Colon (tissue), 2 donors: Measurements from ENCODE around the gene PIEZO2.

ENCODE experiments used
- FAIRE-seq: peaks from 2 replicates; lab custom pipeline; 2012; peaks lifted over from hg19 to GRCh38; lab: Jason Lieb, UNC
- donor health status: control.
- donor health status: control.

Gene PIEZO2

DNA sequence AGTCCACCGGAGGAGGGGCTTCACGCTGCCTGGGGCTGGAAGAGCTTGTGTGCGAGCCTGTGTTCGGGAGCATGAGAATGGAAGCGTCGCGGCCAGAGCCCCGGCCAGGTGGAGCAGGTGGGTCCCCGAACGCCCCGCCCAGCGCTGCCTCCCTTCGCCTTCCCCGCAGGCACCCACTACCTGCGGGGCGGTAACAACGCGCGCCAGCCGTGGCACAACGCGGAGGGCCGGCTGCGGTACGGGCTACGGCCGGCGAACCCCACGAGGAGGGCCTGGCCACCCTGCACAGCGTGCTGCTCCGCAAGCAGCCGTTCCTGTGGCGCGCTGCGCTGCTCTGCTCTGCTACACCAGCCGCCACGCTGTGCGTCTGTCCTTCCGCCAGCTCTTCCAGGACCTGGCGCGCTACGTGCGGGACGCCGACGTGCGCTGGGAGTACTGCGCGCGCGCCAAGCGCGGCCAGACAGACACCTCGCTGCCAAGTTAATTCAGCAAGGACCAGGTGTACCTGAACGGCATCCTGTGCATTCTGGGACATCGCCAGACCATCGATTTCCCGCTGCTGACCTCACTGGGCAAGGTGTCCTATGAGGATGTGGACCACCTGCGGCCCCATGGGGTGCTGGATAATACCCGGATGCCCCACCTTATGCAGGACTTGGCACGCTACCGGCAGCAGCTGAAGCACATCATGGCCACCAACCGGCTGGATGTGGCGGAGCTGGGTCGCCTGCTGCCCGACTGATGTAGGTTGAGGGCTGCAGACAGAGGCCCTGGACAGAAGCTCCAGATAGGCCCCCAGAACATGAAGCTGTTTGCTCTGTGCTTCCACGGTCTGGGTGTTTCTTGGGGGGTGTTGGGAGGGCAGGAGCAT, 422.9 kb downstream of the PIEZO2 start:
- no peak for FAIRE-seq

DNA sequence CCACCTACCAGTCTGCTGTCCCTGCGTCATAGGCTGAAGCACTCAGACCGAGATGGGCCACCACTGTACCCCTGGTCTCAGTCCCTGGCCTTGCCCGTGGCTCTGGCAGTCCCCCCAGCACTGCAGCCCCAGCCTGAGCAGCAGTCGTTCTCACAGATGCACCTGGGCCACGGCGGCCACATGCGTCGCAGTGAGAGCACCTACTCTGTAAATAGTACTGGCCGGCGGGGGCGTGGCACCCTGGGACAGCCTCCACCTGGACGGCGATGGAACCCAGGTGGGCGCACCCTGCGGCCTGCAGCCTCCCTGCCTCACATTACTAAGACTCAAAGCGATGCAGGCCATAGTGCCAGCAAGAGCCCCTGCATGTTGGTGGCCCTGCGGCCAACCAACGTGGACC, 424.7 kb downstream of the PIEZO2 start:
- no peak for FAIRE-seq

DNA sequence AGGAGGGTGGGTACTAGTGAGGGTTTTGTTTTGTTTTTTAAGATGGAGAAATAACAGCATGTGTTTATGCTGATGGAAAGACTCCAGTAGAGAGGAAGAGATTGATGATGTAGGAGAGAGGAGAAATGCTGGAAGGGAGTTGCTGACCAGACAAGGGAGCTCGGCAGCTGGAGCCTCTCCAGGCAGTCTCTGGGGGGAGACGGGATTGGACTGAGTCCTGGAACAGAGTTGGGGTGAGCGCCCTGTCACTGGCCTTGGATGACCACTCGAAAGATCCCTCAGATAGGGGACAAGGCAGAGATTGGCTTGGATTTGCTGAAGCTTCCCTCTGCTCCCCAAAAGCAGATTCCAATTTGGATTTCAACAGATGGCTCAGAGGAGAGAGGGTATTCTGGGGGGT, 425.9 kb downstream of the PIEZO2 start:
- FAIRE-seq: no peak

DNA sequence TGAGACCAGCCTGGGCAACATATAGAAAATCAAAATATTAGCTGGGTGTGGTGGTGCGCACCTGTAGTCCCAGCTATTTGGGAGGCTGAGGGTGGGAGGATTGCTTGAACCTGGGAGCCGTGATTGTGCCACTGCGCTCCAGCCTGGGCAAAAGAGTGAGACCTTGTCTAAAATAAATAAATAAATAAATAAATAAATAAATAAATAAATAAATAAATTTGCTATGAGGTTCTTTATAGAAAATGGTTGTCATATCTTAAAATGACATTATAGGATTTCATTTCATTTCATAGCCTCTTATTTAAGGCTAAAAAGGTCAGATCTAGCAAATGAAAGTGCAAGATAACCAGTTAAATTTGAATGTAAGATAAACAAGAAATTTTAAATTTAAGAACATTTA, 430.6 kb downstream of the PIEZO2 start:
- FAIRE-seq: no peak

DNA sequence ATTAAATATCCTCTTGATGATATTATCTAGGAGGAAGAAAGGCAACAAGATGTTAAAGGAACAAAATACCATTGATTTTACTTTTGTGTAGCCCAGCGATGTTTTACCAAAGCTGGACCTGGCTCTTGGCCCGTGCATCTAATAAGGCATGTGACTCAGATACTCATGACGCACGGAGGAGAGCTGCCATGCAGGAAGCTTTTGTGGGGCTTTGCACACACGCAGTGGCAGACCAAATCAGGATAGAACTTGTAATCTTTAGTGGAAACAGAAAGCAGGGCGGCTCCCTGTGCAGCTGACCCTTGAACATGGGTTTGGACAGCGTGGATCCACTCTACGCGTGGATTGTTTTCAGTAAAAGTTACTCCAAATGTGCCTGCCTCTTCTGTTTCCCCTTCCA, 433.6 kb downstream of the PIEZO2 start:
- no peak for FAIRE-seq

DNA sequence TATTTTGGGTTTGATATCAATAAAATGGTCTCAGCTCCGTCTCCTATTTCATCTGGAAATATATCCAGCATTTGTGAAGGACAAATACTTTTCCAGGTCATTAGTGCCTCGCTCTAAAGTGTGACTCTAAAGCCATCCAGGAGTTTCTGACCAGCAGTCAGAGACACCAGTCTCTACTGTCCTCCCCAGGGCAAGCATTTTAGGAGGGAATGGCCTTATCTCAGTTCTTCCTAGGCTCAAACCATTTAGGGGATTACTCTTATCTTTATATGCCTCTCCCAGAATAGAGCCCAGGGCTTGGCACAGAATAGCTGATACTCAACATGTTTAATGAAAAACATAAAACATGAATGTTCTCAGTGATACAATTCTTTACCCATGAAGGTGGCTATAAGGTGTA, 436.0 kb downstream of the PIEZO2 start:
- no peak for FAIRE-seq

DNA sequence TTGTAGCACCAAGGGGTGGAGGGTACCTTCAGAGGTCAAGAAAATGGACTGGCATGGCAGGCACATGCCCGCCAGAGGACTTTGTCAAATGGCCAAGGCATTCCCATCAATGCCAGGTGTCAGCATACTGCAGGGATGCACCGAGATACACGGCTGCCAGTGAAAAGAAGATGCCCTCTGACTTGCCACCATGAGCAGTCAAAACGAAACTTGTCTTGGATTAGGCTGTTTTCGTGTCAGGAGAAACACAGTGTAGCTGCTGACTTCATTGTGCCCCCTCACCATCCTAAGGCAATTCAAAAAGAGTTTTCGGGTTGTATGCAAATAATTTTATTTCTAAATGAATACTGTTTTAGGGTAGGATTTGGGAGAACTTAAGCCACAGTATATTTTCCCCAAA, 442.1 kb downstream of the PIEZO2 start:
- FAIRE-seq: no peak

DNA sequence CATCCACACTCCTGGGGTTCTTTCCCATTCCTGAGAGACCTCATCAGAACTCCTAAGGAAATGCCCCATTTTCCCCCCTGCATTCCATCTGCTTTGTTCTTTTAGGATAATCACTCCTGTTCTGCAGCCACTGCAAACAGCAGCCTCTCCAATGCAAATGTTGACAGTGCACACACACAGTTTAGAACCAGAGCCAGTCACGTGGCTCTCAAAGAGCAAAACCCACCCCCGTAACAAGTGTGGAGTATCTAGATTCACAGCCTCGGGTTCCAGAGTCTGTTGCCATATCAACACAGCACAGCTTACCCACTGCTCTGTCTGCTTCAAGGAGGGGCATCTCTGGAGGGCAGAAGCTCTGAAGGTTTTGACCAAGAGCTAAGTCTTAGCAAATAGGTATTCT, 443.6 kb downstream of the PIEZO2 start:
- no peak for FAIRE-seq

DNA sequence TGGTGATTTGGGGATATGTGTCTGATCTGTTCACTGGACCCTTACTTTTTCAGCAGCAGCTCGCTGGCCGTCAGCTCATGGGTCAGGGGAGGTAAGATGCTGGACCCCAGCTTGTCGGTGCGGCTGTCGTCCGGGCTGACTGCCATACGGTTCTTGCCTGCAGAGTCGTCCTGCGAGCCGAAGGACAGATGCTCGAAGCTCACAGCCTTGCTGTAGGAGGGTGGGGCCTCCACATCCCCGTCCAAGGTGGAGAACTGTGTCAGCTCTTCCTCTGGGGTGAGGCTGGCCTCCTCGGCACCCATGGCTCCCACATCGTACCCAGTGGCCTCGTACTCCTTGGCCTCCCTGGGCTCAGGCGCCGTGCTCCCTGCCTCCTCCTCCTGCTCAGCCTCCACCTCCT, 444.1 kb downstream of the PIEZO2 start:
- no peak for FAIRE-seq

DNA sequence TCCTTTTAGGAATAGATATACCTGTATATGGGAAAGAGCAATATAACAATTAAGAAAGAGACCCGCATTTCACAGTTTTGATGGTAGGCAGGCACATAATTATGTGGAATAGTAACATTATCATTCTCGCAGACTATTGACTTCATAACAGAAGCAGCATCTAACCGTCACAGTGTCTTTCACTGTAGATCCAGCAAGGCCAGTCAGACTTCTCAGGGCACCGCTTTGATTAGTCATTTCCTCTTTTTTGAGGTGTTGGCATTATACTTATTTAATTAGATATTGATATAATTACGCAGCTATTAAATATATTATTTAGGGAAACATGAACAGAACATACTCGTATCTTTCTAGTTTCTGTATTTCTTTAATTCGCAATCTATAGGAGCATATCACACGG, 447.2 kb downstream of the PIEZO2 start:
- FAIRE-seq: no peak

DNA sequence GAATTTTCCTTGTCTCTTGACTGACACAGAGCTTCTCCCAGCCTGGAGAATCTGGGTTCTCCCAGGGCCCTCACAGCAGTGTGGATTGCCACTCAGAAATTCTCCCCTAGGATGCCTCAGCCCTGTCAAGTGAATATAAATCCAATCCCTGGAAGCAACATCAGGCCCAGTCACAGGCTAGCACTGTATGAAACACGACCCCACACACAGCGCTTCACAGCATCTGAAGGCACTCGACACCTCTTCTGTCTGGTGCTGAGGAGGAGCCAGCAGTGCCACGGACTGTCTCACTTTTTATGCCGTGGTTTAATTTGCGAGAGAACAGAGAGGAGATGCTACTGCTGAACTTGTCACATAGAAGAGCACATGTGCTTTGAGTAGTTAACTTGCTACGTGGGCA, 459.0 kb downstream of the PIEZO2 start:
- no peak for FAIRE-seq

DNA sequence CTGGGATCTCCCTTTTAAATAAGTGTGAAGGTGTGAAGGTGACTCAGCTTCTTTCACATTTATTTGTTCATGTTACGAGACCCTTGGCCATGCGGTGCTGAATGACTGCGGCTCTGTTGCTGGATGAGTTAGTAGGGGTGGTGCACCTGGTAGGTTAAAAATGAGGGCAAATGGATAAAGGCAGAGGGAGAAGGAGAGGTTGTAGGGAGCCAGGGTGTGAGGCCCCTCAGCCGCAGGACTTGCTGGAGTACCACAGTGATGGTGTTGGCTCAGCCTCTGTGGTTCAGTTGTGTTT, 459.4 kb downstream of the PIEZO2 start:
- FAIRE-seq: no peak

DNA sequence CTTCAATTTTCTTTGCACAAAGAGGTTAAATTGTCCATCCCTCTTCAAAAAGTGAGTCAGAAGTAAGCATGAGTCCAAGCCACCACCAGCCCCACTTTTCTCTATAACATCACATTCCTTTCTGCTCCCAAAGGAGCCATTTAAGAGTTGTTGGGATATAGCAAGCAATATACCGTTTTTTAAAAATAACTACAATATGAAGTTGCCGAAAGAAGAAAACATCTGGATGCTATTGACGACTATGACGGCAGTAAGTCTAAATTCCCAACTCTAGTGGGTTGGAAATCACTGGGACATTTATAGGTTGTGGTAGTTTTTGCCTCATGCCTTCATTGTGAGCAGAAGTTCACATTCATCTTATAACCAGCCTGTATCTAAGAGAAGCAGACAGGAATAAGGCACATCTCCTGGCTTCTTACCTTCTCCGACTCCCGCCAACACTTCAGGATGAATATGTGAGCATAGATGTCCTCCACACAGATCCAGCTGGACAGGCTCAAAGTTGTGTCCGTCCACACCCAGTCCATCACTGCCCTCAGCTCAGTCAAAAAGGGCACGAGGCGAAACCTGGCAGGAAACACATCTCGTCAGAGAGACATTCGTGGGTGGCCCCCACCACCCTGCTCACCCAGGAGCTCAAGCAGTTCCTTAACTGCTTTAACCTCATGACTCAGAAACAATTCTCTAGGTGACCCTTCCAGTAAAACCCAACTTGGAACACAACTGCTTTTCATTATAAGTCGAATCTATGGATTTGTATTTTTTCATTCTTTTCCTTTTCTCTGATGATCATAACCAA, 459.9 kb downstream of the PIEZO2 start:
- FAIRE-seq: no peak

DNA sequence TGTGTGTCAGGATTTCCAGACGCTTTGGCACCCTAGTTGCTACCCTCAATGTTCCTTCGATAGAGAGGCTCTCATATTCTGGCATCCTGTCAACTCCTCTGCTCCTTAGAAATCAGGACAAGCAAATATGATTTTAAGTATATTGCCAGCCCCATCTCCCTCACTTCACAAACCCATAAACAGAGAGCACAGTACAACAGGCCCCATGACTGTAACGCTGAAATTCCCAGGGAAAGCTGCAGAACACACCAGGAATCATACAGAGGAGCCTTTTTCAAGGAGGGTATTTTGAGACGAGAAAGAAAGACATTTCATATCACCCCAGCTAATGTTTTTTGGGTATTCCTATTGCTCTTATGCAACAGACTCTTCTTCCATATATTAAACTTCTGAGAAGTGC, 460.6 kb downstream of the PIEZO2 start:
- FAIRE-seq: no peak

DNA sequence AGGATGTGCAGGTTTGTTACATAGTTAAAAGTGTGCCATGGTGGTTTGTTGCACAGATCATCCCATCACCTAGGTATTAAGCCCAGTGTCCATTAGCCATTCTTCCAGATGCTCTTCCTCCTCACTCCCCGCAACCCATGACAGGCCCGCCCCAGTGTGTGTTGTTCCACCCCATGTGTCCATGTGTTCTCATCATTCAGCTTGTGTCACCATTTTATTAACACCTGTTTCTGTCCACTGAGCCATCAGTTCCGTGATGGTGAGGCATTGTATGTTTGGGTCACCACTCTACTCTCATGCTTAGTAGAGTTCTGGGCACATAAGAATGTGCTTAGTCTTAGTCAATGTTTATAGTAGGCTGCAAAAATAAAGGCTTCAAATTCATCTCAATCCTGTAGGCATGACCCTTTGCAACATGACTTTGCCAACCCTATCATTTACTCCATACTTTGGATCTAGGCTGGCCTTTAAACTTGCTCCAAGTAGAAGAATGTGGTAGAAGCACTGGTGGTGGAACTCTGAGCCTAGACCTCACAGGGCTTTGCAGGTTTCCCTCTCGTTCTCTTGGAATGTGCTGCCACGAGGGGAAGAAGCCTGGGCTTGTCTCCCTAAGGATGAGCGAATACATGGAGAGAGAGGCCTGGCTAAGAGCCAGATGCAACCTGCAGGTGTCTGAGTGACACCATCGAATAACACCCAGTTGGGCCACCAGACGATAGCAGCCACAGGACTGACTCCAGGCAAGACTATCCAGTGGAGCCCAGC, 462.0 kb downstream of the PIEZO2 start:
- FAIRE-seq: no peak

DNA sequence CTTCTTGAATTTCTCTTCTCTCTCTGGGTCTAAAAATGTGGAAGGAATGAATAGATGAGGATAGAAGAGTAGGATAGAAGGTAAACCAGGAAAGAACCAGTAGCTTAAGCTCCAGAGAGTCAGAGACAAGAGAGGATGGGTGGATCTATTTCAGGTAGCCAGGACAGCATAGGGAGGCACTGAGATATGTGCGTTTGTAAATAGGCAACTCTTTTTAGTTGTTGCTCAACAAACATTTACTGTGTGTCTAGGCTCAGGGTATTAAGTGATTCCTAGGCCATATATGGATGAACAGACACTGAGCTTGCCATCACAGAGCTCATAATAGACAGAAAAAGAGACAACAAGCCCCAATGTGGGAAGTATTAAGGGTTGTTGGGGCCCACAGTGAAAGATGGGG, 463.1 kb downstream of the PIEZO2 start:
- no peak for FAIRE-seq

DNA sequence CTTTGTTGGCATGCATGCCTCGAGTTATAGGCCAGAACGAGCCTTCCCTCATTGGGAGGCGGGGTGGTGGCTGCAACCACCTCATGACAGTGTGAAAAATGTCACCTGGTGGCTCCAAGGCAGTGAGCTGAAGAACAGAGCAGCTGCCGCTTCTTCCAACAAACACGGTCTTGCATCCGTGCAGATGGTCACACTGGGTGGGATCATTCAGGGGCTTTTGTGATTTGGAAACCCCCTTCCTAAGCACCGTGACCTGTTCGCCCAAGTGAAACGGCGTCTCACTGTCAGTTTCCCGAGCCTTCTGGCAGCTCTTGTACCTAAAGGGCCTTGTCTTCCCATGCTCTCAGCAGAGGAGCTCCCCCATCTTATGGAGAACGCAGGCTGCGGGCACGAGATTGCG, 463.9 kb downstream of the PIEZO2 start:
- FAIRE-seq: no peak

DNA sequence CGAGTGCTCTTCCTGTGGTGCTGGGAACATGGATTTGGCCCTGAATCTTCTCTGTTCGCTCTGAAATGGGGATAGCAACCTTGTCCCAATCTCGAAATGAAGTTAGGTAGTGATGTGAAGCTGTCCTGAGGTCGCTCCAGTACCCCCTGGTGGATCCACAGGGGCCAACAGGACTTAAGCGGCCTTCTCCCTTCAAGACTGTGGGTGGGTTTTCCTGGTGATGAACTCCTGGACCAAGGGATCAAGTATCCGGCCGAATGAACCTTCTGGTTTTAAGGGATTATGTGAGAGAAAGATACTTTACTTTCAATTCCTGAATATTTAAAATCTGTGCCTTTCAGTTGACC, 467.0 kb downstream of the PIEZO2 start:
- no peak for FAIRE-seq

DNA sequence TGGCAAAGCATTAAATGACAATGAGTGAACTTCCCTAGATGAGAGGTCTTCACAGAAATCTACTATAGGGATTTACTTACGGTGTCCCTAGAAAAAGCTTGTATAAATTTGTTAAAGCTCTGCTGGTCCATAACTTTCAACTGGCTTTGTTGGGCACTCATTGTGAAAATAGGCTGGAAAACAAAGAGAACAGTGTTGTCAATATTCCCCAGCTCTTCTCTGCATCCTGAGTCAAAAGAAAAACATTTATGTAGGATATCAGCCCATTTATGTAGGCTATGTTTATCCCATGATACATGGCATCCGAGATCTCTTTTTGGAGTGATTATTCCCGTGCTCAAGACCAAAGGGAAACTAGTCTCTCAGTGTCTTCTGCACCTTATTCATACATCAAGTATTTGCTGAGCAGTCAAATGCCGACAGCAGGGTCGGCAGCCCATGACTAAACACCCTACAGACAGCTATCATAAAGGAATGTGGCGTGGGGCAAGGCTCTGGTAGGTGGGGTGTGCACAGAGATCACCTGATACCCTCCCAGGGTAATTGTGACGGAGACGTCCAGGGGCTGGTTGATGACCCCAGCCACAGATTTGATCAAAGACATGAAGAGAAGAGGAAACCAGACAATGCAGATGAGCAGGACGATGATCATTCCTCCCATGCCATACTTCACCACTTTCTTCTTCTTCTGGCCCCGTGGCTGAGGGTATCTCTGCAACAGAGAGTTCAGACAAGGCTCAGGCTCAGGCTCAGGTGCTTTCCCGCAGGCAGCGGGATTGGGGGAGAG, 467.6 kb downstream of the PIEZO2 start:
- no peak for FAIRE-seq

DNA sequence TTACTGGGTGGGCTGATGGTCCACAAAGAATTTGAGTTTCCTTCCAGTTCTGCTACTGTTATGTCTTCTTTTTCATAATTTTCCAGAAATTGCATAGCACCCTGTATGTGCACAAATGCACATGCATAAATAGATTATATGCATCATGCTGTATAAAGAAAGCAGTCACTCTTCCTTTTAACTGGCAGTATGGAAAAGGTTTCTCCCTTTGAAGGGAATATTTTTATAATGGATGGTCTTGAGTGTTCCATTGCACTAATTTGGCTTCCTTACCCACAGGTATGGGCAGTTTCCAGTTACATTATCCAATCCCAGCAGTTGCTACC, 469.1 kb downstream of the PIEZO2 start:
- FAIRE-seq: no peak

DNA sequence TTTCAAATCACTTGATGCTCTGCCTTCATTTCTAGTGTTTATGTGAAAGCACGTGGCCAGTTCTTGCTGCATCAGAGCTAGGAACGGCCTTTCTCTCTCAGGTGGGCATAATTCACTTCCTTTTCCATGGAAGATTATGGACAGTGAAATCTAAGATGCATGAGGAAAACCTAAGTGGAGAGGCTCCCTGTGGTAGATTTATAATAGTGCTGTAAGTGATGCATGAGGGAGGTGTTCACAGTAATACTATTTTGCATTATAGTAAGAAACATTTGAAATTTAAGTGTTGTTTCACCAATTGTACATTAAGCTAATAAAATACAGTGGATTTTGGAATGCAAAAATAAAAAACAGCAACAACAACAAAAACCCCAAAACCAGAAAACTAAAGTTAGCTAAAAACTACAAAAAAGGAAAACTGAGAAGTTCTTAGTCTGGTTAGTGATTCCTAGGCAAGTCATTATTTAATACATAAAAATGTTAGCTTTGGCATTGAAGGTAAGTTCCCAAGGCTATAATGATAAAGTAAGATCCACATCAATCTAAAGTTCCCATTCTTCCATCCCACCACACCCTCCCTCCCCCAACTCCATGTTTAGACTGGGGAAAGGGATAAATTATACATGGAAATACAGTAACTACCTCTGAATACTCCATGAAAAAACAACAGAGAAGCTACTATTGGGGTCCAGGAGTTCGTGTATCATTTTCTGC, 469.7 kb downstream of the PIEZO2 start:
- no peak for FAIRE-seq

DNA sequence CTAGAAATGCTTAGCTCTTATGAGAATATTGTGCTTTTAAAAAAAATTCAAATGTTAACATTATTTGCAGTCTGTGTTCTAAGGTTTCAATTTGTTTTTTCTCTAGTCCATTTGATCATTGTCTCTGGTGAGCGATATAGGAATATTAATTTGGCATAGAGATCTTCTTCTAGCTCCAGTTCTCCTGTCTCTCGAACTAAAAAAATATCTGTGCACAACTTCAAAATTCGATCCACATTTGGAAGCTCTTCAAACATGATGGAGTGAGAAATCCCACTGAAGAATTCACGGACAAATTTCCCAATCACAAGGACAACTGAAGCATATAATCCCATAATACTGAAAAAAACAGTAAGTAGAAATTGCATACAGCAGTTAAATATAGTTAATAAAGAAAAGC, 477.9 kb downstream of the PIEZO2 start:
- no peak for FAIRE-seq
